Measurements from ENCODE around the gene SLC26A11. TPM values are rescaled to one million over a fixed set of nuclear protein-coding genes. Genes with fewer than 3 reads are reported as not detected.

The SLC26A11 gene
- total RNA-seq, 1 experiment from 2014 or later, result 26.5 TPM

DNA sequence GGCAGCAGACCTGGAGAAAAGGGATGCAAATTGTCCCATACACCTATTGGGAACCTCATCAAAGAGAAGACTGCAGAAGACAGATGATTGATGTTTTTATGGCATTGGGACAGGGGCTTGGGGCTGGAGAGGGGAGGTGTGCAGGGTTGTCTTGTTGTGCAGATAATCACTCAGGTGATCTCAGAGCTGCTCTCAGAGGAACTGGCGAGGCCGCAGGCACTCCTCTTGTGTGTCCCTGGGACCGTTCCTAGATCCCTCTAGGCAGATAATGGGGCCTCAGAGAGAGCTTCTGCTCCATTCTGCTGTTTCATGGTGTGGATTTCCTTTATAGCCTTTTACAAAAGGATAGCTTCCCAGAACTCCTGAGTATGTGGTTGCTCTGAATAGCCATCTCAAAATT, 42.1 kb downstream of the SLC26A11 start:
- H3K9me3 Mint-ChIP-seq, result no peaks in the 10 kb centered on the region; a peak in 1 of 5 replicates
- no peak overlapping the region for H2BK20ac ChIP-seq (ENCODE audit: low read depth, low read length, poor library complexity, severe bottlenecking)
- TF ChIP-seq, protein P1, sequence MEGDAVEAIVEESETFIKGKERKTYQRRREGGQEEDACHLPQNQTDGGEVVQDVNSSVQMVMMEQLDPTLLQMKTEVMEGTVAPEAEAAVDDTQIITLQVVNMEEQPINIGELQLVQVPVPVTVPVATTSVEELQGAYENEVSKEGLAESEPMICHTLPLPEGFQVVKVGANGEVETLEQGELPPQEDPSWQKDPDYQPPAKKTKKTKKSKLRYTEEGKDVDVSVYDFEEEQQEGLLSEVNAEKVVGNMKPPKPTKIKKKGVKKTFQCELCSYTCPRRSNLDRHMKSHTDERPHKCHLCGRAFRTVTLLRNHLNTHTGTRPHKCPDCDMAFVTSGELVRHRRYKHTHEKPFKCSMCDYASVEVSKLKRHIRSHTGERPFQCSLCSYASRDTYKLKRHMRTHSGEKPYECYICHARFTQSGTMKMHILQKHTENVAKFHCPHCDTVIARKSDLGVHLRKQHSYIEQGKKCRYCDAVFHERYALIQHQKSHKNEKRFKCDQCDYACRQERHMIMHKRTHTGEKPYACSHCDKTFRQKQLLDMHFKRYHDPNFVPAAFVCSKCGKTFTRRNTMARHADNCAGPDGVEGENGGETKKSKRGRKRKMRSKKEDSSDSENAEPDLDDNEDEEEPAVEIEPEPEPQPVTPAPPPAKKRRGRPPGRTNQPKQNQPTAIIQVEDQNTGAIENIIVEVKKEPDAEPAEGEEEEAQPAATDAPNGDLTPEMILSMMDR (conservative IDR thresholded peaks at IDR 0.05), result no peak
- H2BK12ac ChIP-seq (ENCODE audit: insufficient read length, low read depth, low read length), result no peak overlapping the region
- H4K91ac ChIP-seq (ENCODE audit: insufficient read length, low read depth, low read length), result no peak overlapping the region
- H2BK120ac ChIP-seq (ENCODE audit: low read depth, low read length, poor library complexity, severe bottlenecking), result no peak overlapping the region
- H3T11ph ChIP-seq (ENCODE audit: low read length), result no peak overlapping the region
- H3K23ac ChIP-seq (ENCODE audit: insufficient read length, low read depth, low read length), result no peak overlapping the region
- peak overlapping the region; percentile 83 to 87 (median 83) for H3K27ac Mint-ChIP-seq
- H4K8ac ChIP-seq (replicated peaks; ENCODE audit: insufficient read length, low read depth, low read length), result no peak overlapping the region
- no peaks in the 10 kb centered on the region for H3K79me2 ChIP-seq (ENCODE audit: insufficient read depth, low read length)
- no peak overlapping the region for H3K56ac ChIP-seq (ENCODE audit: insufficient read length, low read depth, low read length)
- H2AFZ ChIP-seq (ENCODE audit: low read length), result no peak overlapping the region
- H3K4me1 Mint-ChIP-seq, result peaks cover 37 to 44% of the 10 kb centered on the region in 2 experiments
- H3K18ac ChIP-seq (ENCODE audit: insufficient read length, low read depth, low read length), result no peak overlapping the region
- H3K23me2 ChIP-seq (ENCODE audit: insufficient read length, low read depth, low read length, poor library complexity, severe bottlenecking), result no peaks in the 10 kb centered on the region
- no peaks in the 10 kb centered on the region for H3K9me3 ChIP-seq (ENCODE audit: control insufficient read depth, low read depth, low read length)
- peaks cover 10% of the 10 kb centered on the region; the same call in 1 of the 2 replicates for H3K4me1 ChIP-seq (ENCODE audit: insufficient read depth, low read length)
- H3K4me3 Mint-ChIP-seq, result peak overlapping the region; percentile 67 to 88
- H2AK5ac ChIP-seq (ENCODE audit: insufficient read length, low read length), result no peak overlapping the region
- no peak overlapping the region for H2BK5ac ChIP-seq (ENCODE audit: insufficient read length, low read length)
- no peak overlapping the region for H3K4ac ChIP-seq (ENCODE audit: low read depth, low read length)
- no peaks in the 10 kb centered on the region for H3K27me3 ChIP-seq (ENCODE audit: insufficient read depth, low read length)
- no peaks in the 10 kb centered on the region for H4K20me1 ChIP-seq (ENCODE audit: control insufficient read depth, insufficient read depth, insufficient read length)
- WGBS (ENCODE audit: extremely low coverage, insufficient read length, low lambda C conversion rate), result no CpG with 5 or more reads among the region's 3 CpGs
- no peaks in the 10 kb centered on the region for H3K27me3 Mint-ChIP-seq (ENCODE audit: low read depth)
- H4K5ac ChIP-seq (ENCODE audit: insufficient read length, low read depth, low read length), result no peak overlapping the region
- peak overlapping the region; percentile 77 for H3K27ac ChIP-seq (ENCODE audit: insufficient read length, low read depth, low read length)
- no peak for DNase-seq
- no peaks in the 10 kb centered on the region for H3K79me1 ChIP-seq (ENCODE audit: insufficient read depth, low read depth, low read length, poor library complexity, severe bottlenecking)
- no peak overlapping the region for H2BK15ac ChIP-seq (ENCODE audit: low read depth, low read length)
- H3K9ac ChIP-seq (ENCODE audit: extremely low read depth, insufficient read length, low read length), result no peak overlapping the region
- H3K4me2 ChIP-seq (ENCODE audit: insufficient read depth, insufficient read length, low read length), result no peak overlapping the region
- H3K36me3 Mint-ChIP-seq (ENCODE audit: insufficient read depth in 1 of 3, low read depth in 3 of 3), result peaks cover 13 to 19% (median 14%) of the 10 kb centered on the region in 3 experiments
- no peak overlapping the region for H3K14ac ChIP-seq (ENCODE audit: insufficient read depth, low read length)
